ENCODE data around the gene CDK4.
A peak's percentile ranks its signal among the peaks of the same experiment; 100 is the strongest.
"Not testable (repeated sequence)": the region's sequence is repeated elsewhere in the genome, so short reads cannot be mapped to it uniquely, and the experiment has no call there.

CDK4 gene

DNA sequence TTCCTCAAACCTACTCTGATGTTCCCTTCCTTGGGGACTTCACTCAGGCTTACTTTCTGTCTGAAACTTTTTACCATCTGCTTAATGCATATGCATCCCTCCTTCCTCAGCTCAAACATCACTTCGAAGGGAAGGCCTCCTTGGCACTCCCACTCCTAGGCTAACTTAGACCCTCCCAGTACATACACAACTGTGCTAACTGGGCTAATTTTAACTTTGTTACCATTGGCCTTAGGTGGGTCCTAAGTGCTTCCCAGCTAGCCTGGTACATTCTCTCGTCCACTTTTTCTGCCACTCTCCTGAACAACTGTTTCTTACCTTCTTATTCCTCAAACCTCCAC is 24.1 kb upstream of the CDK4 start:
- Mint-ChIP-seq H3K27ac (no peak overlapping the region), H3K4me3 (no peak overlapping the region)

DNA sequence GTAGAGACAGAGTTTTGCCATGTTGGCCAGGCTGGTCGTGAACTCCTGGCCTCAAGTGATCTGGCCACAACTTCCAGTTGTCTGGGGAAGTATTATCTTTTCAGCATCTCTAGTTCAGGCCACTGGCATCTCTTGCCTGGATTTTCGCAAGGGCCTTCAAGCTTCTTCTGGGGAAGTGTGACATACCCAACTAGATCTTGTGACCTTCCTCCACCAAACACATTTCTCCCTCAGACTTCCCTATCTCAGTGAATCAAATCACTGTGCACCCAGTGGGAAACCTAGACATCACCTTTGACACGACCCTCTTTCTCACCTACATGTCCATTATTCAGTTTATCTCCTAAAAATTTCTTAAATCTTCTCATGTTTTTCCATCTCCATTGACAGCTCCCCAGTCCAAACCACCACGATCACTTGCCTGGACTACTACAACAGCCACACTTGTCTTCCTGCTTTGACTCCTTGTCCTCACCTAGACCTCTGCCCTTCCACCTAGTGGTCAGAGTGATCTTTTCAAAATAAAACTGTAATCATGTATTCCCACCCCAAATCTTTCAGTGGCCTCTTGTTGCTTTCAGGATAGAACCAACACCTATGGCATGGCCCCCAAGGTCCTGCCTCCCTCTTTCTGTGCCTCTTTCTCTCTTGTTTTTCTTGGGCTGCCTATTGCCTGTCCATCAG is 23.6 kb upstream of the CDK4 start:
- Mint-ChIP-seq H3K4me3 (no peak overlapping the region), H3K9me3 (no peaks in the 10 kb centered on the region), H3K27me3 (no peaks in the 10 kb centered on the region), H3K4me1 (peaks cover 18% of the 10 kb centered on the region), H3K27ac (no peak overlapping the region)
- DNase-seq (no peak), ATAC-seq (no peak)

More for the DNA sequence above, 24.1 kb upstream of the CDK4 start:
- ATAC-seq, result no peak
- no peaks in the 10 kb centered on the region for H3K9me3 Mint-ChIP-seq
- no peaks in the 10 kb centered on the region for H3K27me3 Mint-ChIP-seq
- DNase-seq, result no peak
- H3K4me1 Mint-ChIP-seq, result peaks cover 13% of the 10 kb centered on the region

- H3K4me1 Mint-ChIP-seq, result peaks cover 25% of the 10 kb centered on the region
- ATAC-seq (no peak), DNase-seq (no peak)
- no peaks in the 10 kb centered on the region for H3K27me3 Mint-ChIP-seq
- H3K9me3 Mint-ChIP-seq, result no peaks in the 10 kb centered on the region
- no peak overlapping the region for H3K4me3 Mint-ChIP-seq
- H3K27ac Mint-ChIP-seq, result no peak overlapping the region
Measured at GRCh38 chr12:57775044-57775443, 22.9 kb upstream of the CDK4 start.

DNA sequence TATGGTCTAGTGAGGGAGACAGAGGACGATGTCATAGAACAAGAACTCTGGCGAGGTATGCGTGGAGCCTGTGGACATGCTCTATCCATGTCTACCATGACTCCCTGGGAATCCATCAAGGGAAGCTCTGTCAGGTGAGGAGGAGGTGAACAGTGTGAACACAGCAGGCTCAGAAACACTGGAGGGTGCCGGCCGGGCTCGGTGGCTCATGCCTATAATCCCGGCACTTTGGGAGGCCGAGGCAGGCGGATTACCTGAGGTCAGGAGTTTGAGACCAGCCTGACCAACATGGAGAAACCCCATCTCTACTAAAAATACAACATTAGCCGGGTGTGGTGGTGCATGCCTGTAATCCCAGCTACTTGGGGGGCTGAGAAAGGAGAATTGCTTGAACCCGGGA is 22.5 kb upstream of the CDK4 start:
- not testable (repeated sequence) for H3K27ac Mint-ChIP-seq, H3K9me3 Mint-ChIP-seq, H3K4me3 Mint-ChIP-seq, DNase-seq, H3K27me3 Mint-ChIP-seq, ATAC-seq
- H3K4me1 Mint-ChIP-seq, result peaks cover 29% of the 10 kb centered on the region

DNA sequence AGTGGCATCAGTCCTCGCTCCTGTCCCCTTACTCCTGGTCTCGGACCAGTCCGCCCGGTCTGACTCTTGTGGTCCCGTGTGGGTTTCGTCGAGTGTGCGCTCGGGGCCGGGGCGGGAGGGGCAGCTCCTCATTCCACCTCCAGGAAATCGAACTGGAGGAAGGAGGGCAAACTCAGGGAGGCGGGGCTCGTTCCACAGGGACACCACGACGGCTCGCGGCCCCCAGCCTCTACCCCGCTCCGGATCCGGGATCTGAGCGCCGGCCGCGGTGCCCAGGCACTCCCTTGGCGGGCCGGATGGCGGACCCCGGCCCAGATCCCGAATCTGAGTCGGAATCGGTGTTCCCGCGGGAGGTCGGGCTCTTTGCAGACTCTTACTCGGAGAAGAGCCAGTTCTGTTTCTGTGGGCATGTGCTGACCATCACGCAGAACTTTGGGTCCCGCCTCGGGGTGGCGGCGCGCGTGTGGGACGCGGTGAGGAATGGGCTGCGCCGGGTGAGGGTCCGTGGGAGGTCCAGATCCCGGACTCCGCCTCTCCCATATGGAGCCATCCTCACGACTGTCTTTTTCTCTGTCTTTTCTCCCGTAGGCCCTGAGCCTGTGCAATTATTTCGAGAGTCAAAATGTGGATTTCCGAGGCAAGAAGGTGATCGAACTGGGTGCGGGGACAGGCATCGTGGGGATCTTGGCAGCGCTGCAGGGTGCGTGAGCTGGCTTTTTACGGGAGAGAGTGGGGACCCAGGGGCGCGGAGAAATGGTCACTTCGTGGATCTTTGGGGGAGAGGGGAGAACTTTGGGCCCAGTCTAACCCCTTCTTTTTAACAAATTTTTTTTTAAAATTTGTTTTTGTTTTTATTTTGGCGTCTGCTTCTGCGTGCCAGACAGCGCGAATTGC is 20.6 kb upstream of the CDK4 start, which contains the start of gene EEF1AKMT3:
EEF1AKMT3 (plus strand) TSS at position 186 of the 894 bp plus-strand sequence; CDS start at position 297, 111 bp downstream.
- Mint-ChIP-seq H3K27me3 (no peaks in the 10 kb centered on the region), H3K4me1 (peaks cover 30% of the 10 kb centered on the region), H3K9me3 (no peaks in the 10 kb centered on the region), H3K4me3 (peak within 1 kb of the TSS; percentile 99), H3K27ac (peak within 1 kb of the TSS; percentile 98 to 99)
- DNase-seq (no peak), ATAC-seq (peak; percentile 46)

DNA sequence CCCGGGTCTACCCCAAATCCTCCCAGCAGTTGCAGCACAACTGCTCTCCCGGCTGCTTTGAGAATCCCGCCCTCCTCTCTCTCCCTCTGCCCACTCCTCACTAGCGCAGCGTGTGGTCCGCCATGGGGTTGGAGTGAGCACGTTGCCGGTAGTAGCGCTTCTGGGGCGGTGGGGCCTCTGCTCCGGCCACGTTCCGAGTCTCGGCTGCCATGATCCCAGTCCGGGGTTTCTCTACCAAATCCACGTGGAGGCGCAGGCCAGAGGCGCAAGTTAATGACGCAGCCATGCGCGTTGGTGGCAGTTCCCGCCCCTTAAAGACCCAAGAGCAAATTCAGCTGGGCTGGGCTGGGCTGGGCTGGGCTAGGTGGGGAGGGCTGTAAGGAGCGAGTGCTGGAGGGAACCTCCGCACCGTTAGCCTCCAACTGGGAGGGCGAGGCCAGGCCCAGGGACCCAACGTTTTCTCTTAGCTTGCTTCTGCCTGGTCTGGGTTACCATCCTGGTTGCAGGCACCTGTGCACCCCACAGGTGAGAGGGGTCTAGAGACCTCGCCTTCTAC is 19.8 kb upstream of the CDK4 start, which contains the start of gene METTL1:
METTL1 (minus strand) TSS at position 233 of the 556 bp plus-strand sequence; CDS start at position 211, 22 bp downstream.
- peaks cover 37% of the 10 kb centered on the region for H3K4me1 Mint-ChIP-seq
- ATAC-seq (peak; percentile 94), DNase-seq (peak; percentile 92 to 94)
- H3K4me3 Mint-ChIP-seq, result peak within 1 kb of the TSS; percentile 99
- no peaks in the 10 kb centered on the region for H3K27me3 Mint-ChIP-seq
- peak within 1 kb of the TSS; percentile 98 to 99 for H3K27ac Mint-ChIP-seq
- H3K9me3 Mint-ChIP-seq, result no peaks in the 10 kb centered on the region

DNA sequence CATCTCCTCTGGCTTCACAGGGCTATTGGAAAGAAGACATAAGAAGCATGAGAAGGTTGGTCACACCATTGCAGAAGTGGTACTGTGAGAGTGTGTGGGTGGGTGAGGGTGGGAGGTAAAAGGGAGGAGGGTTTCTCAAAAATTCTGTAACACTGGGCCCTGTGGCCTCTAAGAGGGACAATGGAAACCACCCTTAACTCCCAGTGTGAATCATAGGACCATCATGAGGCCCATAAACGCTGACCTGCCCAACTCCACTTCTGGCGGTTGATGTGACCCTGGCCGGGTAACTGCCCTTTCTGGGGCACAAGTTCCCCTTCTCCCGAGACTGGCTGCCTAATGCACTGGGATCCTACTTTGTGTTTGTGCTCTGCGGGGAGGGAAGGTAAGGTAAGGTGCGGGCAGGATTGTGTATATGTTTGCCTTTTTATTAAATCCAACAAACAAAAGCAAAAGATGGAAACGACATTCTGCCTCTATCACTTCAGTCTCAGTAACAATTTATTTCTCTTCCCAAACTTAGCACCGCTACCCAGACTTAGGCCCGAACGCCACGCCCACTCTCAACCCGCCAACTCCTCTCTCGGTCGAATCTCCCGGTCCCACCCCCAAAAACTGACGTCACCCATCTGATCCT is 19.2 kb upstream of the CDK4 start:
- Mint-ChIP-seq H3K27me3 (peaks cover 5% of the 10 kb centered on the region), H3K9me3 (no peaks in the 10 kb centered on the region), H3K4me1 (peaks cover 43% of the 10 kb centered on the region), H3K4me3 (peak overlapping the region; percentile 99), H3K27ac (peak overlapping the region; percentile 98 to 99)
- ATAC-seq (peak; percentile 81), DNase-seq (peak in 1 of 2 donors; percentile 89)

- peaks cover 8% of the 10 kb centered on the region for H3K27me3 Mint-ChIP-seq
- no peak overlapping the region for H3K27ac Mint-ChIP-seq
- H3K4me3 Mint-ChIP-seq, result peak overlapping the region in 1 of 2 donors; percentile 99
- peaks cover 49% of the 10 kb centered on the region for H3K4me1 Mint-ChIP-seq
- ATAC-seq (no peak), DNase-seq (no peak)
- H3K9me3 Mint-ChIP-seq, result no peaks in the 10 kb centered on the region
Measured at GRCh38 chr12:57770734-57771133, 18.6 kb upstream of the CDK4 start.

DNA sequence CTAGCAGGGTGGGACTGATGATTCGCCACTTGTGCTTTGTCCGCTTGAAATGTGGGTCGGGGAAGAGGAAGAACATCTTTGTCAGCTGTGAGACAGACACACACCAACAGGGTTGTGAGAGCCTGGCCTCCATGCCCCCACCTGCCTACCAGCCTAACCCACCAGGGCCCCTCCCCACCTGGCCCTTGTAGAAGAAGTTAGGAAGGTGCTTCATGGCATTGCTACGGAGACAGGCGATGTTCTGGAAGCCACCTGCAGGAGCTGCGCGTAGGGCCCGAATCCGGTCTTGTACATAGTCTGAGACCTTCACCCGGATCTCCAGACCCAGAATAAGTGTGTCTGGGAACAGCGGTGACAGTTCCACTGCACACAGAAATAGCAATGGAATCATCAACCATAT is 17.5 kb upstream of the CDK4 start:
- H3K4me3 Mint-ChIP-seq, result peak overlapping the region in 1 of 2 donors; percentile 10
- no peak for ATAC-seq

DNA sequence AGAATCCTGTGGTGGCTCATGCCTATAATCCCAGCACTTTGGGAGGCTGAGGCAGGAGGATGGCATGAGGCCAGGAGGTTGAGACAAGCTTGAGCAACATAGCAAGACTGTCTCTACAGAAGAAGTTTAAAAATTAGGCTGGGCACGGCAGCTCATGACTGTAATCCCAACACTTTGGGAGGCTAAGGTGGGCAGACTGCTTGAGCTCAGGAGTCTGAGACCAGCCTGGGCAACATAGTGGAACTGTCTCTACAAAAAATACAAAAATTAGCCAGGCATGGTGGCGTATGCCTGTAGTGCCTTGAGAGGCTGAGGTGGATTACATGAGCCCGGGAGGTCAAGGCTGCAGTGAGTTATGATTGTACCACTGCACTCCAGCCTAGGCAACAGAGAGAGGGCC is 15.8 kb upstream of the CDK4 start:
- DNase-seq (no peak), ATAC-seq (no peak)
- no peaks in the 10 kb centered on the region for H3K9me3 Mint-ChIP-seq
- H3K27ac Mint-ChIP-seq, result no peak overlapping the region
- H3K4me3 Mint-ChIP-seq, result no peak overlapping the region
- H3K27me3 Mint-ChIP-seq, result peaks cover 8% of the 10 kb centered on the region
- peaks cover 71% of the 10 kb centered on the region for H3K4me1 Mint-ChIP-seq

More for the DNA sequence above, 17.5 kb upstream of the CDK4 start:
- H3K9me3 Mint-ChIP-seq, result no peaks in the 10 kb centered on the region
- H3K27me3 Mint-ChIP-seq, result peaks cover 8% of the 10 kb centered on the region
- no peak overlapping the region for H3K27ac Mint-ChIP-seq
- H3K4me1 Mint-ChIP-seq, result peaks cover 61% of the 10 kb centered on the region
- DNase-seq, result no peak

- Mint-ChIP-seq H3K4me3 (no peak overlapping the region), H3K4me1 (peaks cover 68% of the 10 kb centered on the region), H3K27ac (no peak overlapping the region), H3K27me3 (peaks cover 8% of the 10 kb centered on the region), H3K9me3 (no peaks in the 10 kb centered on the region)
- no peak for DNase-seq
- ATAC-seq, result no peak
Measured at GRCh38 chr12:57767305-57767698, 15.2 kb upstream of the CDK4 start.

- ATAC-seq (peak; percentile 34), DNase-seq (no peak)
- Mint-ChIP-seq H3K4me1 (peaks cover 69% of the 10 kb centered on the region), H3K9me3 (no peaks in the 10 kb centered on the region), H3K4me3 (peak within 1 kb of the TSS; percentile 88 to 97), H3K27me3 (peaks cover 8% of the 10 kb centered on the region), H3K27ac (no peak within 1 kb of the TSS)
Measured at GRCh38 chr12:57766464-57767304, 14.6 kb upstream of the CDK4 start, which contains the start of gene CYP27B1. Gene CYP27B1 (minus strand): TSS chr12:57767078. CDS start chr12:57767041, 37 bp downstream.

DNA sequence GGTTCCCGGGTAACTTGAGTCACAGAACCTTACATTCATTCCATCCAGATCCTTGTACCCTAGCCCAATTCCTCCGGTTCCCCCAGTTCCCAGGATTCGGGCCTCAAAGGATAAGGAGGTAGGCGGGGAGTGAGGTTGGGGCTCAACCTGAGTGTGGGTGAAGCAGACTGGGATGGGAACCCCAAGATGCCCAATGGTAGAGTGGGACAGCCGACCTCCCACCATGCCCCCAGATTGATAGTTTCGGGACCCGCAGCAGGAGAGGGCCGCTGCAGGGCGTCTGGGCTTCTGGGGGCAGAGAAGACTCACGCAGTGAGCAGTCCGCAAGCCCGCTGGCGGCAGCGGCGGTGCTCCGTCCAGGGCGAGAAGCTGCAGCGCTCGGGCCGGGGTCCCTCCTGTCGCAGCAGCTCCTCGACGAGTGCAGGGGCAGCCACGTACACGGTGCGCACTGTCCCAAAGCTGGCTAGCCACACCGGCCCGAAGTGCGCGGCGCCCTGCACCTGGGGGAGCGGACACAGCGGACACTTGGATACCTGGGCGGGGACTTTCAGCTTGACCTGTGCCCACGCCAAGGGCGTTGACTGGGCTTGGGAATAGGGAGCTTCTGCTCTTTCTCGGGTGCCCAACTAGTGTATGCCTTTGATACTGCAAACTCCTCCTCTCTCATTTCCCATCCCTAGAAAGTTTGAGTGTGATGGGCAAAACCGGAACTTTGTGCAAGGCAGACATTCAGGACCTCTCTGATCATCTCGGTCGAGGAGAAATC is 13.8 kb upstream of the CDK4 start:
- peak overlapping the region in 1 of 2 donors; percentile 83 for H3K27ac Mint-ChIP-seq
- peaks cover 8% of the 10 kb centered on the region for H3K27me3 Mint-ChIP-seq
- peak in 1 of 2 donors; percentile 24 for DNase-seq
- H3K4me3 Mint-ChIP-seq, result peak overlapping the region; percentile 88 to 97
- no peaks in the 10 kb centered on the region for H3K9me3 Mint-ChIP-seq
- ATAC-seq, result peak; percentile 44
- peaks cover 69% of the 10 kb centered on the region for H3K4me1 Mint-ChIP-seq
